OCI-LY3 (cell line): ENCODE measurements around the gene TMEM258.

Experiments
- CTCF ChIP-seq: fragments of 200-600, 300-600 bp; sonication (generic); IDR thresholded peaks from 2 replicates; pipeline ENCODE4 v1.5.1; 2014; ENCODE audit warnings: antibody characterized with exemption, low read length, low read depth
- EZH2phosphoT487 ChIP-seq: fragments of 200-600 bp; shearing (Covaris generic); IDR thresholded peaks from 2 replicates; pipeline ENCODE4 v1.6.1; 2018; ENCODE audit warnings: antibody characterized with exemption, mixed run types, low read depth

- TF ChIP-seq EZH2phosphoT487 (no peak), CTCF (peak; percentile 59)
Measured at GRCh38 chr11:61828629-61829407, 36.4 kb upstream of the TMEM258 start.
